ENCODE results near the gene NOS1AP.

The NOS1AP gene

GRCh38 chr1:162283657-162284056 lies 214.2 kb downstream of the NOS1AP start:
- no peak for ATAC-seq
- TF ChIP-seq TOX (CRISPR knock-in tag; IDR thresholded peaks at IDR 0.05; ENCODE audit: borderline replicate concordance), result no peak
- TF ChIP-seq PATZ1 (CRISPR knock-in tag; IDR thresholded peaks at IDR 0.05; ENCODE audit: borderline replicate concordance), result no peak
- no peak for TF ChIP-seq ZNF70 (CRISPR knock-in tag; IDR thresholded peaks at IDR 0.05)
- TF ChIP-seq OSR1 (CRISPR knock-in tag; IDR thresholded peaks at IDR 0.05), result no peak
- TF ChIP-seq POU6F1 (CRISPR knock-in tag; IDR thresholded peaks at IDR 0.05; ENCODE audit: borderline replicate concordance, low read depth), result no peak
- no peak for TF ChIP-seq SNAI2 (CRISPR knock-in tag; IDR thresholded peaks at IDR 0.05)
- no peak for TF ChIP-seq ZC3H10 (CRISPR knock-in tag; IDR thresholded peaks at IDR 0.05)
- no peak for TF ChIP-seq ZNF565 (CRISPR knock-in tag; conservative IDR thresholded peaks at IDR 0.05; ENCODE audit: low read depth)
- TF ChIP-seq CREB5 (CRISPR knock-in tag; IDR thresholded peaks at IDR 0.05; ENCODE audit: low read depth), result no peak
- no peak for TF ChIP-seq GLIS3 (CRISPR knock-in tag; IDR thresholded peaks at IDR 0.05)
- no peak for TF ChIP-seq ZFP30 (CRISPR knock-in tag; IDR thresholded peaks at IDR 0.05)
- TF ChIP-seq ZNF8 (CRISPR knock-in tag; IDR thresholded peaks at IDR 0.05), result no peak
- TF ChIP-seq ARNTL (CRISPR knock-in tag; IDR thresholded peaks at IDR 0.05; ENCODE audit: borderline replicate concordance, low read depth), result no peak
- TF ChIP-seq CSRNP3 (CRISPR knock-in tag; IDR thresholded peaks at IDR 0.05), result no peak
- TF ChIP-seq ESRRG (CRISPR knock-in tag; IDR thresholded peaks at IDR 0.05), result no peak

- ATAC-seq, result no peak
- no peak for TF ChIP-seq ZNF8 (CRISPR knock-in tag; IDR thresholded peaks at IDR 0.05)
- no peak for TF ChIP-seq TSHZ2 (CRISPR knock-in tag; IDR thresholded peaks at IDR 0.05)
- TF ChIP-seq CREB5 (CRISPR knock-in tag; IDR thresholded peaks at IDR 0.05; ENCODE audit: low read depth), result no peak
- TF ChIP-seq PPARA (CRISPR knock-in tag; IDR thresholded peaks at IDR 0.05; ENCODE audit: borderline replicate concordance), result no peak
- TF ChIP-seq CSRNP3 (CRISPR knock-in tag; IDR thresholded peaks at IDR 0.05), result no peak
- TF ChIP-seq POU6F1 (CRISPR knock-in tag; IDR thresholded peaks at IDR 0.05; ENCODE audit: borderline replicate concordance, low read depth), result no peak
- TF ChIP-seq ESRRG (CRISPR knock-in tag; IDR thresholded peaks at IDR 0.05), result no peak
- no peak for TF ChIP-seq ZFP3 (CRISPR knock-in tag; IDR thresholded peaks at IDR 0.05)
- TF ChIP-seq SNAI2 (CRISPR knock-in tag; IDR thresholded peaks at IDR 0.05), result no peak
- TF ChIP-seq PATZ1 (CRISPR knock-in tag; IDR thresholded peaks at IDR 0.05; ENCODE audit: borderline replicate concordance), result no peak
- no peak for TF ChIP-seq RARB (CRISPR knock-in tag; IDR thresholded peaks at IDR 0.05)
- TF ChIP-seq ISL1 (CRISPR knock-in tag; IDR thresholded peaks at IDR 0.05), result no peak
- no peak for TF ChIP-seq TCF4 (CRISPR knock-in tag; IDR thresholded peaks at IDR 0.05; ENCODE audit: borderline replicate concordance)
Measured at GRCh38 chr1:162284206-162284955, 214.9 kb downstream of the NOS1AP start.

Data from SK-N-SH treated with all-trans-retinoic acid at 6 μM for 48 hours (cell line).